RWPE2 (cell line): ENCODE measurements around the gene FNBP1.
"Not testable (repeated sequence)": the region's sequence is repeated elsewhere in the genome, so short reads cannot be mapped to it uniquely, and the experiment has no call there.

ENCODE experiments used
- ATAC-seq: fragments of 200-7000 bp; cut with Tn5 transposase; 3 replicates; pipeline ENCODE4 v1.9.1; 2021; ENCODE audit warnings: low read depth
- DNase-seq: peaks from one replicate; pipeline ENCODE4 v3.0.0-alpha.2; 2020; ENCODE audit warnings: low spot score
- H3K27ac ChIP-seq: fragments of 450-650 bp; 2 replicates; pipeline ENCODE4 v1.5.1; 2017; ENCODE audit warnings: mild to moderate bottlenecking; ENCODE audit not compliant: poor library complexity, severe bottlenecking
- H3K27me3 ChIP-seq: fragments of 250-450 bp; sonication (Bioruptor Pico); 2 replicates; pipeline ENCODE4 v1.5.1; 2021; ENCODE audit warnings: mild to moderate bottlenecking, moderate library complexity; ENCODE audit not compliant: insufficient read depth, poor library complexity, severe bottlenecking
- H3K36me3 ChIP-seq: fragments of 250-450 bp; sonication (Bioruptor Pico); 2 replicates; pipeline ENCODE4 v1.5.1; 2020; ENCODE audit warnings: low read depth, mild to moderate bottlenecking, moderate library complexity
- H3K4me1 ChIP-seq: fragments of 250-450 bp; sonication (Bioruptor Pico); 2 replicates; pipeline ENCODE4 v1.5.1; 2021; ENCODE audit warnings: mild to moderate bottlenecking, moderate library complexity; ENCODE audit not compliant: insufficient read depth, poor library complexity, severe bottlenecking
- H3K4me3 ChIP-seq: fragments of 250-450 bp; sonication (Bioruptor Pico); 2 replicates; pipeline ENCODE4 v1.5.1; 2021; ENCODE audit warnings: mild to moderate bottlenecking, moderate library complexity; ENCODE audit not compliant: severe bottlenecking
- H3K9me3 ChIP-seq: fragments of 250-450 bp; sonication (Bioruptor Pico); 2 replicates; pipeline ENCODE4 v1.5.1; 2021; ENCODE audit warnings: mild to moderate bottlenecking, moderate library complexity; ENCODE audit not compliant: severe bottlenecking
- TF ChIP-seq, protein P1 (sequence below): fragments of 450-650 bp; IDR thresholded peaks from one replicate; pipeline ENCODE4 v1.5.1; 2017; ENCODE audit warnings: mild to moderate bottlenecking, moderate library complexity; ENCODE audit not compliant: poor library complexity, severe bottlenecking

The FNBP1 gene

DNA sequence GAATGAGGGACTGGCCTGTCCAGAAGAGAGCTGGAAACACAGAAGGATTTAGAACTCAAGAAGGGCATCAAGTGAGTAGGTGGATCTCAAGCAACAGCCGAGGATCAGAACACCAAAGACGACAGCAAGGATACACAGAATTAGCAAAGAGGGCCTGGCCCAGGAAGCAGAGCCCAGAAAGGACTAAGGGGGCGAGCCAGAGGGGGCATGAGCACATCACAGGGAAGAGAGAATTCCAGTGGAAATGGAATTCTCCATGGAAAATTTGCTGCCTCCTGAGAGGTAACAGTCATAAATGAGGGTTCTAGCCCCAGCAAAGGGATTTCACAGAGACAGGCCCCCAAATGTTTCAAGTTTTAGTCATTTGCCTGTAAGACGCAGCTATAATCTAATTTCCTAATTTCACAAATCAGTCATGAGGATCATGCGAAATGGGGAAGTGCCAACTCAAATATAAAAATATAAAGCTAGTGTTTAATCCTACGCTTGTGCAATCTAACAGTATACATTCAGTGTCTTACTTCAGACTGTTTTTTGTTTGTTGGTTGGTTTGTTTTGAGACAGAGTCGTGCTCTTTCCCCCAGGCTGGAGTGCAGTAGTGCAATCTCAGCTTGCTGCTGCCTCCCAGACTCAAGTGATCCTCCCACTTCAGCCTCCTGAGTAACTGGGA lies 46.7 kb downstream of the FNBP1 start:
- no peak for ATAC-seq

DNA sequence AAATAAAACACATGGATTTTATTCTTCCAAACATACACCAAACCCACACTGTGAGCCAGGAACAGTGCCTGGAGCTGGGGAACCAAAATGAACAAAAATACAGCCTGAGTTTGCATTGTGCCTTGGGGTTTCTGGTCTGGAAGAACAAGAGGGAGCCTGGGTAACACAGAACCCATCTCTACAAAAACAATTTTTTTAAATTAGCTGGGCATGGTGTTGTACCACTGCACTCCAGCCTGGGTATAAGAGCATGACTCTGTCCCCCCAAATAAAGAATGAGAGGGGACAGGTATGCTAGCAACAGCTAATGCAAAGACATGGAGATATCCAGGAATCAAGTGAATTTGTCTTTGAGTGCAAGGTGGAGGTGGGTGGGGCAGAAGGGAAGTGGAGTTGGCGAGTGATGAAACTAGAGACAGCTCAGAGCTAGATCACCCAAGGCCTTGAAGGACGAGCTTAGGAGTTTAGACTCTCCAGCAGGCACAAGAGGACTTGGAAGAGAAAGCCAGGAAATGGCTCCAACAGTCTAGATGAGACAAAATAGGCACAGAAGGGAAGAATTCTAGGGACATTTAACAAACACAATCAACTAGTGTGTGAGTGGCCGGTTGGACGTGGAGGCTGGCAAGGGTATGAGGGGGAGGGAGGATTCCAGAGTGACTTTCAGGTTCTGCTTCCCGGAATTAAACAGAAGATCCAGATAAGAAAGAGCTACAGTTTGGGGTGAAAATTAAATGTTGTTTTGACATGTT lies 47.4 kb downstream of the FNBP1 start:
- Histone ChIP-seq H3K4me3 (no peak overlapping the region), H3K27me3 (no peaks in the 10 kb centered on the region), H3K4me1 (peaks cover 10% of the 10 kb centered on the region), H3K36me3 (peaks cover 3% of the 10 kb centered on the region; the same call in 1 of the 2 replicates), H3K9me3 (no peaks in the 10 kb centered on the region), H3K27ac (no peak overlapping the region)
- DNase-seq (no peak), ATAC-seq (peak; percentile 90)
- TF ChIP-seq, protein P1, sequence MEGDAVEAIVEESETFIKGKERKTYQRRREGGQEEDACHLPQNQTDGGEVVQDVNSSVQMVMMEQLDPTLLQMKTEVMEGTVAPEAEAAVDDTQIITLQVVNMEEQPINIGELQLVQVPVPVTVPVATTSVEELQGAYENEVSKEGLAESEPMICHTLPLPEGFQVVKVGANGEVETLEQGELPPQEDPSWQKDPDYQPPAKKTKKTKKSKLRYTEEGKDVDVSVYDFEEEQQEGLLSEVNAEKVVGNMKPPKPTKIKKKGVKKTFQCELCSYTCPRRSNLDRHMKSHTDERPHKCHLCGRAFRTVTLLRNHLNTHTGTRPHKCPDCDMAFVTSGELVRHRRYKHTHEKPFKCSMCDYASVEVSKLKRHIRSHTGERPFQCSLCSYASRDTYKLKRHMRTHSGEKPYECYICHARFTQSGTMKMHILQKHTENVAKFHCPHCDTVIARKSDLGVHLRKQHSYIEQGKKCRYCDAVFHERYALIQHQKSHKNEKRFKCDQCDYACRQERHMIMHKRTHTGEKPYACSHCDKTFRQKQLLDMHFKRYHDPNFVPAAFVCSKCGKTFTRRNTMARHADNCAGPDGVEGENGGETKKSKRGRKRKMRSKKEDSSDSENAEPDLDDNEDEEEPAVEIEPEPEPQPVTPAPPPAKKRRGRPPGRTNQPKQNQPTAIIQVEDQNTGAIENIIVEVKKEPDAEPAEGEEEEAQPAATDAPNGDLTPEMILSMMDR = no peak

More for the DNA sequence above, 46.7 kb downstream of the FNBP1 start:
- TF ChIP-seq, protein P1 = no peak
- Histone ChIP-seq H3K36me3 (peaks cover 3% of the 10 kb centered on the region; the same call in 1 of the 2 replicates), H3K4me3 (no peak overlapping the region), H3K27ac (no peak overlapping the region), H3K27me3 (no peaks in the 10 kb centered on the region), H3K4me1 (peaks cover 10% of the 10 kb centered on the region), H3K9me3 (no peaks in the 10 kb centered on the region)
- no peak for DNase-seq

DNA sequence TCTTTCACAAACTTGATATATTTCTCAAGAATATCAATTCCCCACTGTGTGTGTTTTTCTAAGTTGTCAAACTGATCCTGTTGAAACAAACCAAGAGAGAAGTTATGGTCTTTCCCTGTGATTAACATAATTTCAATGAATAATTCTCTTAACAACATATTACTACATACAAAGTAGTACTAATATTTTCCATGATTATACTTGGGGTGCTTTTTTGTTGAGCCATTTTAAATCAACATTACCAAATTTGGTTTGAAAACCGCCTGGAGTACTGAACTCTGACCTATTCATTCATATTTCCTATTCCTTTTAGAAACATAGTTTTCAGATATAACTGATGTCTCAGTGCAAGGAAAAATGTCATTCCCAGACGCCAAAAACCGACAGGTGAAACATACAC lies 48.1 kb downstream of the FNBP1 start:
- no peak overlapping the region for H3K4me3 ChIP-seq
- peaks cover 2% of the 10 kb centered on the region for H3K9me3 ChIP-seq
- ATAC-seq (no peak), DNase-seq (no peak)
- H3K27me3 ChIP-seq = no peaks in the 10 kb centered on the region
- no peak overlapping the region for H3K27ac ChIP-seq
- peaks cover 3% of the 10 kb centered on the region; the same call in 1 of the 2 replicates for H3K36me3 ChIP-seq
- TF ChIP-seq, protein P1 = no peak
- H3K4me1 ChIP-seq = peaks cover 14% of the 10 kb centered on the region

DNA sequence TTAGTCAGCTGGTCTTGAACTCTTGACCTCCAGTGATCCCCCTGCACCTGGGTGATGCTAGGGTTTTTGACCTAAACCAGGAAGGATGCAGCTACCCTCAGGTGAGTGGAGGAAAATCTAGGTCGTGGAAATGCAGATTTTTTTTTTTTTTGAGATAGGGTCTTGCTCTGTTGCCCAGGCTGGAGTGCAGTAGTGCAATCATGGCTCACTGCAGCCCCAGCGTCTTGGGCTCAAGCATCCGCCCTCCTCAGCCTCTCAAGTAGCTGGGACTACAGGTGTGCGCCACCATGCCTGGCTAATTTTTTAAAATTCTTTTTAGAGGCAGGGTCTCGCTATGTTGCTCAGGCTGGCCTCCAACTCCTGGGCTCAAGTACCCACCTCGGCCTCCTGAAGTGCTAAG lies 51.9 kb downstream of the FNBP1 start:
- not testable (repeated sequence) for H3K27me3 ChIP-seq, H3K27ac ChIP-seq, DNase-seq, H3K36me3 ChIP-seq, H3K9me3 ChIP-seq, ATAC-seq, H3K4me3 ChIP-seq
- peaks cover 24% of the 10 kb centered on the region for H3K4me1 ChIP-seq

DNA sequence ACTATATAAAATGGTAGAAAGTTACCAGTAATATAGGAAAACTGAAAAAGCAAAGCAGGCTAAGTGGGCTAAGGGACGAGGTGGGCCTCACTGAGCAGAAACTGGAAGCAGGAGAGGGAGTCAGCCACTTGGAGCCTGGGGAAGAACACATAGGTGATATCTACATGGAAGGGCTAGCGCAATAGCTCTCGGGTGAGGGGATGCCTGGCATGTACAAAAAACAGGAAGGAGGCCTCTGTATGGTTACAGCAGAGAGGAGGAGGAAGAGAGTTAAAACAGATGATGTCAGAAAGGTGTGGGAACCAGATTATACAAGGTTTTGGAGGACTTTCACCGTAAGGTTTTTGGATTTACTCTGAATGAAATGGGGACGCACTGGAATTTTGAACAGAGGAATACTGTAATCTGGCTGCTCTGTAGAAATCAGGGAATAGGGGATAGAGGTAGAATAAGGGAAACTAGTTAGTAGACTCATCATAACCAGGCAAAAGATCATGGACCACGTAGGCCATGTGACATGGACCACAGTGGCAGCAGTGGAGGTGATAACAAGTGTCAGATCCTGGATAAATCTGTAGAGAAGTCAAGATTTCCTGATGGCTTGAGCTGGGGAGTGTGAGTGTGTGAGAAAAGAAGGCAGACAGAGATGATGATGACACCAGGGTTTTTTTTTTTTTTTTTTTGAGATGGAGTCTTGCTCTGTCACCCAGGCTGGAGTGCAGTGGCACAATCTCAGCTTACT lies 52.5 kb downstream of the FNBP1 start:
- Histone ChIP-seq H3K27ac (no peak overlapping the region), H3K4me3 (no peak overlapping the region), H3K4me1 (peaks cover 23% of the 10 kb centered on the region), H3K27me3 (no peaks in the 10 kb centered on the region), H3K9me3 (peaks cover 4% of the 10 kb centered on the region), H3K36me3 (peaks cover 3% of the 10 kb centered on the region; the same call in 1 of the 2 replicates)
- TF ChIP-seq, protein P1 = no peak
- DNase-seq = no peak
- no peak for ATAC-seq
